Putamen (tissue), 1 donor: ENCODE measurements around the gene NDUFS1.
A peak's percentile ranks its signal among the peaks of the same experiment; 100 is the strongest.
"Not testable (repeated sequence)": the region's sequence is repeated elsewhere in the genome, so short reads cannot be mapped to it uniquely, and the experiment has no call there.

Experiments used
- DNase-seq: peaks from one replicate; pipeline ENCODE4 v3.0.0-alpha.2; 2016; ENCODE audit warnings: low spot score

NDUFS1 gene

GRCh38 chr2:206098471-206098870 lies 60.8 kb downstream of the NDUFS1 start:
- DNase-seq = no peak

GRCh38 chr2:206096876-206097275 lies 62.4 kb downstream of the NDUFS1 start:
- no peak for DNase-seq

- DNase-seq = no peak
These were observed 63.5 kb downstream of the NDUFS1 start for GRCh38 chr2:206095536-206096332.

GRCh38 chr2:206092297-206092696 lies 66.9 kb downstream of the NDUFS1 start:
- DNase-seq = no peak

- DNase-seq = no peak
These were observed 71.0 kb downstream of the NDUFS1 start for GRCh38 chr2:206088248-206088647.

GRCh38 chr2:206086716-206087350 lies 72.4 kb downstream of the NDUFS1 start:
- no peak for DNase-seq

- DNase-seq = peak; percentile 81
These were observed 73.3 kb downstream of the NDUFS1 start, which contains the start of gene INO80D for GRCh38 chr2:206085742-206086445. INO80D (minus strand) TSS chr2:206086174; CDS start chr2:206063016, 23,158 bp downstream.

- DNase-seq = peak; percentile 34
These were observed 74.1 kb downstream of the NDUFS1 start for GRCh38 chr2:206084870-206085741.

- DNase-seq = peak; percentile 56
These were observed 74.8 kb downstream of the NDUFS1 start for GRCh38 chr2:206084439-206084869.

- DNase-seq = no peak
These were observed 75.4 kb downstream of the NDUFS1 start for GRCh38 chr2:206083602-206084438.

- DNase-seq = no peak
These were observed 76.9 kb downstream of the NDUFS1 start for GRCh38 chr2:206082298-206082843.

- DNase-seq = no peak
These were observed 78.3 kb downstream of the NDUFS1 start for GRCh38 chr2:206080927-206081326.

GRCh38 chr2:206079699-206080465 lies 79.4 kb downstream of the NDUFS1 start:
- DNase-seq = no peak

GRCh38 chr2:206077879-206078278 lies 81.4 kb downstream of the NDUFS1 start:
- DNase-seq = not testable (repeated sequence)

GRCh38 chr2:206075113-206075512 lies 84.1 kb downstream of the NDUFS1 start:
- no peak for DNase-seq

GRCh38 chr2:206071807-206072206 lies 87.4 kb downstream of the NDUFS1 start:
- DNase-seq = no peak

GRCh38 chr2:206069417-206069816 lies 89.8 kb downstream of the NDUFS1 start:
- DNase-seq = no peak

GRCh38 chr2:206068207-206068606 lies 91.0 kb downstream of the NDUFS1 start:
- DNase-seq = no peak
